ENCODE data around the gene RNF212.

DNA sequence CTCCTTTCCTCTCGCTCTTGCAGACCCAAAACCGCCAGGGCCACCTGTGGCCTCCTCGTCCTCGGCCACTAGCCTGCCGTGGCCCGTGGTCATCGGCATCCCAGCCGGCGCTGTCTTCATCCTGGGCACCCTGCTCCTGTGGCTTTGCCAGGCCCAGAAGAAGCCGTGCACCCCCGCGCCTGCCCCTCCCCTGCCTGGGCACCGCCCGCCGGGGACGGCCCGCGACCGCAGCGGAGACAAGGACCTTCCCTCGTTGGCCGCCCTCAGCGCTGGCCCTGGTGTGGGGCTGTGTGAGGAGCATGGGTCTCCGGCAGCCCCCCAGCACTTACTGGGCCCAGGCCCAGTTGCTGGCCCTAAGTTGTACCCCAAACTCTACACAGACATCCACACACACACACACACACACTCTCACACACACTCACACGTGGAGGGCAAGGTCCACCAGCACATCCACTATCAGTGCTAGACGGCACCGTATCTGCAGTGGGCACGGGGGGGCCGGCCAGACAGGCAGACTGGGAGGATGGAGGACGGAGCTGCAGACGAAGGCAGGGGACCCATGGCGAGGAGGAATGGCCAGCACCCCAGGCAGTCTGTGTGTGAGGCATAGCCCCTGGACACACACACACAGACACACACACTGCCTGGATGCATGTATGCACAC lies 88.3 kb downstream of the RNF212 start:
- no peak for TF ChIP-seq POLR2A (IDR thresholded peaks at IDR 0.05)
- no peak for TF ChIP-seq CTCF (IDR thresholded peaks at IDR 0.05)
